MG63 (cell line): ENCODE data around the gene MSI2. TPM values are rescaled to one million over a fixed set of nuclear protein-coding genes. Genes with fewer than 3 reads are reported as not detected.
"Not testable (repeated sequence)": the region's sequence is repeated elsewhere in the genome, so short reads cannot be mapped to it uniquely, and the experiment has no call there.

Experiments used
- DNase-seq: peaks from one replicate; pipeline ENCODE4 v3.0.0-alpha.2; 2020
- H3K27me3 ChIP-seq: fragments of 250-450 bp; sonication (Bioruptor Pico); 2 replicates; pipeline ENCODE4 v1.5.1; 2020; ENCODE audit warnings: mild to moderate bottlenecking, moderate library complexity
- H3K36me3 ChIP-seq: fragments of 250-450 bp; sonication (Bioruptor Pico); 2 replicates; pipeline ENCODE4 v1.5.1; 2020; ENCODE audit warnings: mild to moderate bottlenecking, moderate library complexity
- H3K4me3 ChIP-seq: fragments of 250-450 bp; sonication (Bioruptor Pico); 2 replicates; pipeline ENCODE4 v1.5.1; 2020; ENCODE audit warnings: mild to moderate bottlenecking, moderate library complexity
- H3K9me3 ChIP-seq: fragments of 250-450 bp; sonication (Bioruptor Pico); 2 replicates; pipeline ENCODE4 v1.5.1; 2020; ENCODE audit warnings: mild to moderate bottlenecking, moderate library complexity
- total RNA-seq: library from RNA; depleted of rRNA; stranded (reverse); fragments of >200 nt; shearing (Covaris generic); gene quantifications from 2 replicates; pipeline ENCODE4 v1.2.3, GENCODE V29; 2014; ENCODE audit warnings: low replicate concordance

MSI2 gene
- total RNA-seq, 1 experiment from 2014 or later, result 2.8 TPM

GRCh38 chr17:57293077-57293476, 36.8 kb downstream of the MSI2 start:
- no peak for DNase-seq
- Histone ChIP-seq H3K36me3 (peaks cover 2% of the 10 kb centered on the region; the same call in 1 of the 2 replicates), H3K4me3 (no peak overlapping the region), H3K9me3 (no peaks in the 10 kb centered on the region; the same call in 1 of the 2 replicates), H3K27me3 (no peaks in the 10 kb centered on the region)

GRCh38 chr17:57294101-57294500, 37.8 kb downstream of the MSI2 start:
- Histone ChIP-seq H3K9me3 (no peaks in the 10 kb centered on the region; the same call in 1 of the 2 replicates), H3K27me3 (no peaks in the 10 kb centered on the region), H3K36me3 (peaks cover 2% of the 10 kb centered on the region; the same call in 1 of the 2 replicates), H3K4me3 (no peak overlapping the region)
- no peak for DNase-seq

GRCh38 chr17:57294629-57295501, 38.5 kb downstream of the MSI2 start:
- Histone ChIP-seq H3K4me3 (no peak overlapping the region), H3K27me3 (no peaks in the 10 kb centered on the region), H3K36me3 (peaks cover 2% of the 10 kb centered on the region; the same call in 1 of the 2 replicates), H3K9me3 (no peaks in the 10 kb centered on the region; the same call in 1 of the 2 replicates)
- peak; percentile 31 for DNase-seq

GRCh38 chr17:57295526-57296023, 39.3 kb downstream of the MSI2 start:
- H3K27me3 ChIP-seq, result no peaks in the 10 kb centered on the region
- peaks cover 2% of the 10 kb centered on the region; the same call in 1 of the 2 replicates for H3K36me3 ChIP-seq
- no peak for DNase-seq
- no peaks in the 10 kb centered on the region; the same call in 1 of the 2 replicates for H3K9me3 ChIP-seq
- no peak overlapping the region for H3K4me3 ChIP-seq

- no peaks in the 10 kb centered on the region for H3K27me3 ChIP-seq
Measured at GRCh38 chr17:57296231-57296630, 39.9 kb downstream of the MSI2 start.

GRCh38 chr17:57299176-57299575, 42.9 kb downstream of the MSI2 start:
- Histone ChIP-seq H3K27me3 (no peaks in the 10 kb centered on the region), H3K9me3 (no peaks in the 10 kb centered on the region; the same call in 1 of the 2 replicates), H3K4me3 (no peak overlapping the region), H3K36me3 (peaks cover 2% of the 10 kb centered on the region; the same call in 1 of the 2 replicates)
- DNase-seq, result no peak

More at GRCh38 chr17:57296231-57296630, 39.9 kb downstream of the MSI2 start:
- H3K4me3 ChIP-seq, result no peak overlapping the region
- H3K36me3 ChIP-seq, result peaks cover 2% of the 10 kb centered on the region; the same call in 1 of the 2 replicates
- H3K9me3 ChIP-seq, result no peaks in the 10 kb centered on the region; the same call in 1 of the 2 replicates
- DNase-seq, result no peak

- not testable (repeated sequence) for H3K27me3 ChIP-seq, H3K9me3 ChIP-seq, DNase-seq, H3K36me3 ChIP-seq, H3K4me3 ChIP-seq
Measured at GRCh38 chr17:57300592-57300991, 44.3 kb downstream of the MSI2 start.

GRCh38 chr17:57302690-57303465, 46.6 kb downstream of the MSI2 start:
- Histone ChIP-seq H3K9me3 (no peaks in the 10 kb centered on the region), H3K36me3 (peaks cover 2% of the 10 kb centered on the region; the same call in 1 of the 2 replicates), H3K4me3 (no peak overlapping the region), H3K27me3 (no peaks in the 10 kb centered on the region)
- DNase-seq, result no peak

GRCh38 chr17:57305144-57305728, 48.9 kb downstream of the MSI2 start:
- no peak for DNase-seq
- Histone ChIP-seq H3K36me3 (no peaks in the 10 kb centered on the region), H3K4me3 (no peak overlapping the region), H3K27me3 (no peaks in the 10 kb centered on the region), H3K9me3 (no peaks in the 10 kb centered on the region)

GRCh38 chr17:57305908-57306504, 49.7 kb downstream of the MSI2 start:
- Histone ChIP-seq H3K36me3 (no peaks in the 10 kb centered on the region), H3K9me3 (no peaks in the 10 kb centered on the region), H3K27me3 (no peaks in the 10 kb centered on the region), H3K4me3 (no peak overlapping the region)
- no peak for DNase-seq

GRCh38 chr17:57308543-57309186, 52.3 kb downstream of the MSI2 start:
- Histone ChIP-seq H3K9me3 (no peaks in the 10 kb centered on the region), H3K4me3 (no peak overlapping the region), H3K27me3 (no peaks in the 10 kb centered on the region), H3K36me3 (no peaks in the 10 kb centered on the region)
- no peak for DNase-seq

GRCh38 chr17:57309479-57309878, 53.2 kb downstream of the MSI2 start:
- Histone ChIP-seq H3K36me3 (no peaks in the 10 kb centered on the region), H3K4me3 (no peak overlapping the region), H3K27me3 (no peaks in the 10 kb centered on the region), H3K9me3 (no peaks in the 10 kb centered on the region)
- no peak for DNase-seq

GRCh38 chr17:57311281-57312216, 55.2 kb downstream of the MSI2 start:
- Histone ChIP-seq H3K27me3 (no peaks in the 10 kb centered on the region), H3K9me3 (no peaks in the 10 kb centered on the region), H3K4me3 (no peak overlapping the region), H3K36me3 (no peaks in the 10 kb centered on the region)
- DNase-seq, result no peak

- no peaks in the 10 kb centered on the region for H3K27me3 ChIP-seq
- DNase-seq, result no peak
- H3K4me3 ChIP-seq, result no peak overlapping the region
- H3K36me3 ChIP-seq, result no peaks in the 10 kb centered on the region
- H3K9me3 ChIP-seq, result no peaks in the 10 kb centered on the region
Measured at GRCh38 chr17:57312242-57312641, 55.9 kb downstream of the MSI2 start.
